Renal cortical epithelial cell (primary cell): ENCODE measurements around the gene C1D. TPM values are rescaled to one million over a fixed set of nuclear protein-coding genes. Genes with fewer than 3 reads are reported as not detected.
A peak's percentile ranks its signal among the peaks of the same experiment; 100 is the strongest.
"Not testable (repeated sequence)": the region's sequence is repeated elsewhere in the genome, so short reads cannot be mapped to it uniquely, and the experiment has no call there.

Experiments used
- DNase-seq: peaks from one replicate; pipeline ENCODE4 v3.0.0-alpha.2; 2011; ENCODE audit warnings: low read depth
- total RNA-seq: library from RNA; depleted of rRNA; stranded (reverse); fragments of >200 nt; gene quantifications from 2 replicates; pipeline ENCODE4 v1.2.3, GENCODE V29; 2014

Gene C1D, protein sequence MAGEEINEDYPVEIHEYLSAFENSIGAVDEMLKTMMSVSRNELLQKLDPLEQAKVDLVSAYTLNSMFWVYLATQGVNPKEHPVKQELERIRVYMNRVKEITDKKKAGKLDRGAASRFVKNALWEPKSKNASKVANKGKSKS
- total RNA-seq: 23.3 and 49.5 TPM in 2 replicates

DNA sequence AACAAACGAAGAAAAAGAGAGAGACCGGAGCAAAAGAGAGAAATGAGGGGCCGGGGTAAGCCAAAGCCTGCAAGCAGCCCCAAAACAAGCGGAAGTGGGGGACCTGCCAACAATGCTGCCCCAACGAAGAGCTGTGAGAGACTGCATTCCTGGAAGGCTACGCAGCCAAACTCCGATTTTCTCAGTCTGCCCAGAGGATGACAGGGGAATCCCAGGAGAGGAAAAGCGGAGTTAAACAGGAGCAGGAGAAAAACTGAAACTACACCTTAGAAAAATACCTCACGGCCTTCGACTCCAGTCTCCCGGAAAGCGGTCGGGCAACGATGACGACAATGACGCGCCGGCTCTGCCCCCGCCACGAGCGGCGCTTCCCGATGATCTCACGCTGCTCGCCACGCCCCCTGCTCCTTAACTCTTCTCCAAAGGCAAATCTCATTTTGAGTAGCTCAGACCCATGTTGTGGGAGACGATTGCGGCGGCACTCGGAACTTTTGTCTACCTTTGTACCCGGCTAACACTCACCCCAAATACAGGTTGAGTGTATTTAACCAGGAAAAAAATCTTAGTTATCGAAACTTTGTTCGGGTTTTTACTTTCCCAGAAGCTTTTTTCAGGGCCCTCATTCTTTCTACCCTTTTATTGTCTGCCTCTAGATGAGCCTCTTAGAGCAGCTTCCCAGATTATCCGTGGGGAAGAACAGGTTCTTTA lies at the start of gene C1D:
Gene C1D, minus strand, starts transcription at position 325 of the 708 bp plus-strand sequence. CDS start 15,694 bp downstream, outside the sequence.
- DNase-seq: peak; percentile 80

GRCh38 chr2:68110102-68110501 lies 47.3 kb upstream of the C1D start:
- DNase-seq: peak; percentile 3

GRCh38 chr2:68108120-68108519 lies 45.3 kb upstream of the C1D start:
- DNase-seq: no peak

DNA sequence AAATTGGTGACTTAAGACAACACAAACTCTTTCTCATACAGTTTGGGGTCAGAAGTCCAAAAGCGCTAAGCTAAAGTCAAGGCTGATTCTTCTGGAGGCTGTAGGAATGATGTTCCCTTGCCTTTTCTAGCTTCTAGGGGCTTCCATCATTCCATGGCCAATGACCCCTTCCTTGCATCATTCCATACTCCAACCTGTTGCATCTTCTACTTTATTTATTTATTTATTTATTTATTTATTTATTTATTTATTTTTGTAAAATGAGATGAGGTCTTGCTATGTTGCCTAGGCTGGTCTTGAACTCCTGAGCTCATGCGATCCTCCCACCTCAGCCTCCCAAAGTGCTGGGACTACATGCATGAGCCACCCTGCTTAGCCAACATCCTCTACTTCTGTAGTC lies 44.7 kb upstream of the C1D start:
- no peak for DNase-seq

DNA sequence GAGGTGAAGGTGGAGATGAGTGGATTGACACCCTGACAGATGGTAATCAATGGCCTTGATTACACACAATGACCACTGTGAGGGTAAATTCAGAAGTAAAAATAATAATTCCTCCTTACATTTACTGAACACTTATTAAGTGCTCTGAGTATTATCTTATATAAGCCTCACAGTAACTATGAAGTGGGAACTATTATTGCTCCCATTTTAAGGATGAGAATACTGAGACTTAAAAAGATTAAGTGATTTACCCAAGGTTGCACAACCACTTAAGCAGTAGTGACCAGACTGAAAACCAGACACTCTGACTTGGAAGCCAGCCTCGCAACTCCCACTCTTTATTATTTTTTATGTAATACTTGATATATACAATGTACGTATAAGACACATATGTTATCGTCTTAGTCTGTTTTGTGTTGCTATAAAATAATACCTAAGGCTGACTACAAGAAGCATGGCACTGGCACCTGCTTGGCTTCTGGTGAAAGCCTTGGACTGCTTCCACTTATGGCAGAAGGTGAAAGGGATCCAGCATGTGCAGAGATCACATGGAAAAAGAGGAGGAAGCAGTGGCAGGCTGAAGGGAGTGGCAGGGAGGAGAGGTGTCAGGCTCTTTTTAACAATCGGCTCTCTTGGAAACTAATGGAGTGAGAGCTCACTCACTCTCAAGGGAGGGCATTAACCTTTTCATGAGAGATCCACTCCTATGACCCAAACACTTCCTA lies 41.5 kb upstream of the C1D start:
- no peak for DNase-seq

- no peak for DNase-seq
These were observed 40.9 kb upstream of the C1D start for GRCh38 chr2:68103709-68104055.

GRCh38 chr2:68103030-68103708 lies 40.4 kb upstream of the C1D start:
- DNase-seq: no peak

DNA sequence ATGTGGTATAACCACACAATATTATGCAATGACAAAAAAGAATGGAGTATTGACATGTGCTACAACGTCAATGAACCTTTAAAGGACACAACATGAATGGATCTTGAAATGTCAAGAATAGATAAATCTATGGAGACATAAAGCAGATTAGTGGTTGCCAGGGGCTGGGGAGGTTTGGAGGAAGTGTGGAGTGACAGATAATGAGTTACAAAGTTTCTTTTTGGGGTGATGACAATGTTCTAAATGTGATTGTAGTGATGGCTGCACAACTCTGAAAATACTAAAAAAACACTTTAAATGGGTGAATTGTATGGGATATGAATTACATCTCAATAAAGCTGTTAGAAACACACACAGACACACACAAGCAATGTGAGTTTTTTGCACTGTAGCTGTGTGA lies 37.4 kb upstream of the C1D start:
- no peak for DNase-seq

- no peak for DNase-seq
These were observed 36.5 kb upstream of the C1D start for GRCh38 chr2:68099260-68099659.

- no peak for DNase-seq
These were observed 35.5 kb upstream of the C1D start for GRCh38 chr2:68098291-68098797.

DNA sequence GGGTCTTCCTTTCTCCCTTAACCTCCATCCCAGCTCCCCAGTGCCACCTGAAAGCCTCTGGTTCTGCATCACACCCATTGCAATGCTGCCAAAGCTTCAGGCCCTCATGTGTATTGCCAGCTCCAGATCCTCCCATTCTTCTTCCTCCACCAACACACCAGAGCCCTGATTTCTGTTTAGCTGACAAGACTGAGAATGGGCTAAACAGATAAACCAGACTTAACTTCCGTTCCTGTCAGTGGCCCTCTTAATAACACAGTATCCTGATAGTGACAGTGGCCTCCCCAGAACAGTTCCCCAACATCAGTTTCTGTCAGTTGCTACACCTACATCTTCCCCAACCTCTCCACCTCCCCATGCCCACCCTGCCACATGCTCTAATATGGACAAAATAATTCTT lies 31.3 kb upstream of the C1D start:
- DNase-seq: no peak

DNA sequence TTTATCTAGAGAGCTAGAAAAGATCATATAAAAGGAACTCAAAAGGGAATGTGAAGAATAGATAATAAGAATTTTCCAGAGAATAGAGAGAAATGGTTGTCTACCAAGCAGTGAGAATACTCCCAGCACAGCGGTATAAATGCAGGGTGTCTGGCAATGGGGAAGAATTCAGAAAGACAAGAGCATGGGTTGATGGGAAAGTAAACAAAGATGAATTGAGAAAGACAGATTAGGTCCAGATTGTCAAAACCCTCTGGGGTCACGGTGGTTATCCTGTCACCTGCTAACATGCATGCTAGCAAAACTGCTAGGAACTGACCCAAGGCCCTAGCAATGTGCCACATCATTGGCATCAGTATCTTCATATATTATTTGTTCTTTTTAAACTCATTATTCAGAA lies 30.8 kb upstream of the C1D start:
- no peak for DNase-seq

- no peak for DNase-seq
These were observed 28.7 kb upstream of the C1D start for GRCh38 chr2:68091439-68092034.

DNA sequence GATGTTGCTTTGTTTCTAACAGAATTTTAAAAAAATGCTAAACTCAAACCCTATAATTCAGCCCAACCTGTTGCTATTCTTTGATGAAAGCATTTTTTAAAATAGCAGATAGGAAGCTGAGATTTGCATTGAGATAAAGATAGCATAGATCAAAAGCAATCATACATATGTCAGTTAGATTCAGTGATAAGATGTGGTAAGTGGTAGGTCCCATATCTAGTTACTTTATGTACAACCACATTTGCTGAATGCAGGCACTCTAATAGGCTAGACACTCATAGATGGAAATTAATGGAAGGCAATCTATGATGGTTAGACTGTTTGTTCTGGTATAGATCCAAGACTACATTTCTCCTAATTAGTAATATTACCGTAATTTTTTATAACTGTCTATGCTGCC lies 27.2 kb upstream of the C1D start:
- no peak for DNase-seq

DNA sequence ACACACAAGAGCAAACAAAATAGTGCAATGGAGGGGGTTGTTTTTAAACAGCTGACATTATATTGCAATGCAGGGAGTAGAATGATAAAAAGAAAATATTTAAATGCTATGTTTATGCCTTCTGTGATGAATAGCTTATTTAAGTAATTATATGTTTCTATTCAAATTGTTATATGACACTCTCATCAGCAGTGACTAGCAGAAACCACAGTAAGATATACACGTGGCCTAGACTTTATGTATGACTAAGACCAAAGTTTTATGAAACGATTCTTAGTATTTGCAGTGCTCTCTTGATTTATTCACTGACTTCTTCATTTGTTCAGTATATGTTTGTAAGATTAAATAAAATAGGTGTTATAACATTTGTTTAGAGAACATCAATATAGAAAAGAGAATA lies 26.1 kb upstream of the C1D start:
- DNase-seq: no peak

DNA sequence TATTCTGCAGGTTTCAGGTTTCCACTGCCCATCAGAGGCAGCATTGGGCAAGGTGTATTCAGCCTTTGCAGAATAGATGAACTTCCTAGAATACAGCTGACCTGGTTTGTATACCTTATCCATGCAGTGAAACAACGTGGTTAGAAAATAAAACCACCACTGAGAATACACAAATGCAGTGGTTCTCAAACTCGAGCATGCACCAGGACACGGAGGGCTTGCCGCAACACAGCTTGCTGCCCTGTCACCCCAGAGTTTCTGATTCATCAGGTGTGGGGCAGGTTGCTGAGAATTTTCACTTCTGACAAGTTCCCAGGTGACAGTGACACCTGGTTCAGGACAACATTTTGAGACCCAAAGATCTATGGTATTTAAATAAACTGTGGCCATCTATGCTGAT lies 23.4 kb upstream of the C1D start:
- no peak for DNase-seq

DNA sequence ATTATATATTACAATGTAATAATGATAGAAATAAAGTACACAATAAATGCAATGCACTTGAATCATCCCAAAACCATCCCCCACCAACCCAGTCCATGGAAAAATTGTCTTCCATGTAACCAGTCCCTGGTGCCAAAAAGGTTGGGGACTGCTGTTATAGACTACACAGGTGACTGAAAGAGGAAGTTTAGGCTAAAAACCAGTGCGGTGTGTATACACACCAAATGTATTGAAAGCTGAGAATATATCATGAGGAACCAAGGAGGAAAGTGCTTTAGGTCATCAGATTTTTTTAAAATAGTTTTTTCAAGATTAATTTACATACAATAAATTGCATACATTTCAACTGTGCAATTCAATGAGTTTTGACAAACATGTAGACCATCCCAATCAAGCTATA lies 20.5 kb upstream of the C1D start:
- DNase-seq: no peak

GRCh38 chr2:68074050-68074449 lies 11.2 kb upstream of the C1D start:
- DNase-seq: no peak

DNA sequence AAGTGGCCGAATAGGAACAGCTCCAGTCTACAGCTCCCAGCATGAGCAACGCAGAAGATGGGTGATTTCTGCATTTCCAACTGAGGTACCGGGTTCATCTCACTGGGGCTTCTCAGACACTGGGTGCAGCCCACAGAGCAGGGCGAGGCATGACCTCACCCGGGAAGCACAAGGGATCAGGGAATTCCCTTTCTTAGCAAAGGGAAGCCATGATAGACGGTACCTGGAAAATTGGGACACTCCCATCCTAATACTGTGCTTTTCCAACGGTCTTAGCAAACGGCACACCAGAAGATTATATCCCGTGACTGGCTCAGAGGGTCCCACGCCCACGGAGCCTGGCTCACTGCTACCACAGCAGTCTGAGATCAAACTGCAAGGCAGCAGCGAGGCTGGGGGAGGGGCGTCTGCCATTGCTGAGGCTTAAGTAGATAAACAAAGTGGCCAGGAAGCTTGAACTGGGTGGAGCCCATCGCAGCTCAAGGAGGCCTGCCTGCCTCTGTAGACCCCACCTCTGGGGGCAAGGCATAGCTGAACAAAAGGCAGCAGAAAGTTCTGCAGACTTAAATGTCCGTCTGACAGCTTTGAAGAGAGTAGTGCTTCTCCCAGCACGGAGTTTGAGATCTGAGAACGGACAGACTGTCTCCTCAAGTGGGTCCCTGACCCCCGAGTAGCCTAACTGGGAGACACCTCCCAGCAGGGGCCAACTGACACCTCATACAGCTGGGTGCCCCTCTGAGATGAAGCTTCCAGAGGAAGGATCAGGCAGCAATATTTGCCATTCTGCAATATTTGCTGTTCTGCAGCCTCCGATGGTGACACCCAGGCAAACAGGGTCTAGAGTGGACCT lies 1.2 kb upstream of the C1D start:
- not testable (repeated sequence) for DNase-seq

- no peak for DNase-seq
These were observed 2.2 kb downstream of the C1D start for GRCh38 chr2:68060652-68061051.
